ENCODE data around the gene COL6A5. TPM values are rescaled to one million over a fixed set of nuclear protein-coding genes. Genes with fewer than 3 reads are reported as not detected.

Gene COL6A5
- total and polyA plus RNA-seq, 10 of the 15 experiments (the other 5 are each of a cell fraction or from before 2014, with no cell fraction given), result 0.04 to 0.11 TPM; not detected in 8

GRCh38 chr3:130459944-130460343 is 114.5 kb downstream of the COL6A5 start:
- Histone ChIP-seq H3K9ac (ENCODE audit: control insufficient read depth, insufficient read depth, low read length) (no peak overlapping the region), H3K36me3 (ENCODE audit: control insufficient read depth in 2 of 2, insufficient read depth in 2 of 2, low read length in 1 of 2) (no peaks in the 10 kb centered on the region), H4K20me1 (ENCODE audit: control insufficient read depth, insufficient read depth) (no peaks in the 10 kb centered on the region; the same call in 1 of the 2 replicates), H3K4me1 (ENCODE audit: control insufficient read depth, insufficient read depth, low read length) (no peaks in the 10 kb centered on the region), H3K27ac (ENCODE audit: control insufficient read depth, insufficient read depth) (no peak overlapping the region), H3K9me3 (replicated peaks; ENCODE audit: control insufficient read depth, insufficient read depth, low read length) (no peaks in the 10 kb centered on the region), H3K27me3 (replicated peaks in 1 of 2; ENCODE audit: control insufficient read depth in 2 of 2, insufficient read depth in 2 of 2, low read length in 1 of 2) (no peaks in the 10 kb centered on the region), H3K79me2 (ENCODE audit: control insufficient read depth, insufficient read depth, low read length) (no peaks in the 10 kb centered on the region), H3K4me2 (ENCODE audit: control insufficient read depth, insufficient read depth) (no peak overlapping the region), H3K4me3 (no peak overlapping the region), H2AFZ (ENCODE audit: control insufficient read depth, low read depth, low read length) (no peak overlapping the region)
- ChIA-PET CTCF (no interaction called here), SMC1A (ENCODE audit: uncharacterized antibody, unreplicated experiment) (no interaction called here), POLR2A (no interaction called here), RAD21 (ENCODE audit: unreplicated experiment) (no interaction called here)
- intact Hi-C loops (cut with micrococcal nuclease; ENCODE audit: unreplicated experiment) (no loop called here), in situ Hi-C loops (cut with MboI) (no loop called here)
- BruUV-seq (replicated peaks), result no TSS peak
- no peak for TF ChIP-seq ZNF384 (IDR thresholded peaks at IDR 0.05; ENCODE audit: borderline replicate concordance, low read depth, low read length)
- no peak for TF ChIP-seq KAT2A (conservative IDR thresholded peaks at IDR 0.05; ENCODE audit: control insufficient read depth, low read depth, low read length)
- no peak for TF ChIP-seq NKRF (conservative IDR thresholded peaks at IDR 0.05)
- DNase-seq (ENCODE audit: low read depth, low spot score) (no peak), FAIRE-seq (no peak), ATAC-seq (no peak)

- TF ChIP-seq PML (IDR thresholded peaks at IDR 0.05; ENCODE audit: low read length) (no peak), HDAC6 (IDR thresholded peaks at IDR 0.05; ENCODE audit: unreplicated experiment) (no peak)
- no peak for FAIRE-seq
- SMC1A ChIA-PET (ENCODE audit: uncharacterized antibody, unreplicated experiment), result no interaction called here
- H3K9me3 ChIP-seq (replicated peaks; ENCODE audit: control insufficient read depth, insufficient read depth, low read length), result no peaks in the 10 kb centered on the region
- no peak for ATAC-seq
- H3K4me1 ChIP-seq (ENCODE audit: control insufficient read depth, insufficient read depth, low read length), result no peaks in the 10 kb centered on the region
- H3K27me3 ChIP-seq (replicated peaks in 1 of 2; ENCODE audit: control insufficient read depth in 2 of 2, insufficient read depth in 2 of 2, low read length in 1 of 2), result no peaks in the 10 kb centered on the region
- in situ Hi-C loops (cut with MboI) (no loop called here), intact Hi-C loops (cut with micrococcal nuclease; ENCODE audit: unreplicated experiment) (no loop called here)
- RAD21 ChIA-PET (ENCODE audit: unreplicated experiment), result no interaction called here
- H3K9ac ChIP-seq (ENCODE audit: control insufficient read depth, insufficient read depth, low read length), result no peak overlapping the region
- WGBS (ENCODE audit: insufficient coverage, insufficient replicate concordance, low lambda C conversion rate, missing lambda C conversion rate), result 2% methylated on average over 5 of the region's 5 CpGs
- H3K4me2 ChIP-seq (ENCODE audit: control insufficient read depth, insufficient read depth), result no peak overlapping the region
- POLR2A ChIA-PET, result no interaction called here
- no TSS peak for BruUV-seq (replicated peaks)
- no peak overlapping the region for H3K27ac ChIP-seq (ENCODE audit: control insufficient read depth, insufficient read depth)
- no peak for DNase-seq (ENCODE audit: low read depth, low spot score)
- no peak overlapping the region for H3K4me3 ChIP-seq
- no peaks in the 10 kb centered on the region for H3K79me2 ChIP-seq (ENCODE audit: control insufficient read depth, insufficient read depth, low read length)
- CTCF ChIA-PET, result no interaction called here
- no peaks in the 10 kb centered on the region; the same call in 1 of the 2 replicates for H4K20me1 ChIP-seq (ENCODE audit: control insufficient read depth, insufficient read depth)
- no peaks in the 10 kb centered on the region for H3K36me3 ChIP-seq (ENCODE audit: control insufficient read depth in 2 of 2, insufficient read depth in 2 of 2, low read length in 1 of 2)
- no peak overlapping the region for H2AFZ ChIP-seq (ENCODE audit: control insufficient read depth, low read depth, low read length)
Measured at GRCh38 chr3:130462089-130462488, 116.6 kb downstream of the COL6A5 start.

All from GM12878 (cell line).